H1 (cell line): Measurements from ENCODE around the gene MAGI1. TPM values are rescaled to one million over a fixed set of nuclear protein-coding genes. Genes with fewer than 3 reads are reported as not detected.

ENCODE experiments used
- BCL11A ChIP-seq, 2 experiments: IDR thresholded peaks; one replicate each; pipeline ENCODE4 v1.6.1; 2011; ENCODE audit warnings: low read depth in 2 of 2, low read length in 2 of 2, mild to moderate bottlenecking in 2 of 2
- CBX8 ChIP-seq: fragments of 300-800, 300-1000 bp; sonication (generic); IDR thresholded peaks from 2 replicates; pipeline ENCODE4 v1.7.1; 2016; ENCODE audit warnings: low read depth, low read length, borderline replicate concordance
- CEBPB ChIP-seq: IDR thresholded peaks from 2 replicates; pipeline ENCODE4 v1.6.1; 2012; ENCODE audit warnings: low read depth, low read length
- RNF2 ChIP-seq: fragments of 200-900, 300-1000 bp; sonication (generic); IDR thresholded peaks from 2 replicates; pipeline ENCODE4 v1.7.1; 2016; ENCODE audit warnings: borderline replicate concordance, low read depth, mild to moderate bottlenecking, antibody characterized with exemption, low read length; ENCODE audit not compliant: poor library complexity, severe bottlenecking; ENCODE audit errors: missing control alignments
- SRF ChIP-seq: IDR thresholded peaks from 2 replicates; pipeline ENCODE4 v1.6.1; 2011; ENCODE audit warnings: mild to moderate bottlenecking, low read depth, low read length, moderate library complexity
- SUZ12 ChIP-seq: fragments of 200-600 bp; sonication (generic); IDR thresholded peaks from 2 replicates; pipeline ENCODE4 v1.6.1; 2012; ENCODE audit warnings: mild to moderate bottlenecking, inconsistent platforms, low read length, moderate library complexity, mixed read lengths
- TBP ChIP-seq: IDR thresholded peaks from 2 replicates; pipeline ENCODE4 v1.6.1; 2011; ENCODE audit warnings: low read depth, low read length, improper control_type of control experiment
- polyA plus RNA-seq, 7 experiments: library from polyadenylated mRNA; depleted of rRNA in 3 of 7; stranded (reverse) in 5 of 7; unstranded in 2 of 7; fragments of >200 nt in 5 of 7; fragments of 200-250 nt in 2 of 7; gene quantifications; 1 replicate in 5 of 7; 2 replicates in 1 of 7; 4 replicates in 1 of 7; pipeline versions ENCODE4 v1.2.1 to v1.2.3, GENCODE V29; 2011 to 2013; ENCODE audit warnings: missing spikeins in 2 of 7, mixed read lengths in 2 of 7
- total RNA-seq: library from RNA; stranded (reverse); fragmentation: NEBNext Ultra II Directional; extraction: Animal tissue kit (Norgen Biotek cat#: 25700); gene quantifications from 2 replicates; pipeline ENCODE4 v1.2.1, GENCODE V29; 2021
- TF ChIP-seq, protein P1 (sequence below): fragments of 300-600 bp; sonication (generic); IDR thresholded peaks from 2 replicates; pipeline ENCODE4 v1.7.1; 2012; ENCODE audit warnings: low read length, moderate library complexity, mild to moderate bottlenecking, inconsistent platforms; ENCODE audit not compliant: insufficient replicate concordance

MAGI1 gene
- total and polyA plus RNA-seq, 2 of the 8 experiments (the other 6 are each of a cell fraction or from before 2014, with no cell fraction given) = 19.8 to 78.0 TPM

DNA sequence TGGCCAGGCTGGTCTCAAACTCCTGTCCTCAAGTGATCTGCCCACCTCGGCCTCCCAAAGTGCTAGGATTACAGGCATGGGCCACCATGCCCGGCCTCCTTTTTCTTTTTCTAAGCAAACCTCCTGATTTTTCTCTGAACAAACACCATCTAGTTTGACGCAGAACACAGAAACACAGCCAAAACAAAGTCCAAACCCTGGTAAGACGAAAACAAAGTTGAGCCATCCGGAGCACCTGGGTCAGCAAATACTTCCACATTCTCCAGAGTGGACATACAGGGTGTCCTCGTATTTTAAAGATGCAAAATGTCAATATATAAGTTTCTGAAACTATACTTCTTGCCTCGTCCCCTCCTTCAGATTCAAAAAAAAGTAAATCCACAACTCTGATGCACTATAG, 715.8 kb downstream of the MAGI1 start (continued):
- TF ChIP-seq, protein P1, sequence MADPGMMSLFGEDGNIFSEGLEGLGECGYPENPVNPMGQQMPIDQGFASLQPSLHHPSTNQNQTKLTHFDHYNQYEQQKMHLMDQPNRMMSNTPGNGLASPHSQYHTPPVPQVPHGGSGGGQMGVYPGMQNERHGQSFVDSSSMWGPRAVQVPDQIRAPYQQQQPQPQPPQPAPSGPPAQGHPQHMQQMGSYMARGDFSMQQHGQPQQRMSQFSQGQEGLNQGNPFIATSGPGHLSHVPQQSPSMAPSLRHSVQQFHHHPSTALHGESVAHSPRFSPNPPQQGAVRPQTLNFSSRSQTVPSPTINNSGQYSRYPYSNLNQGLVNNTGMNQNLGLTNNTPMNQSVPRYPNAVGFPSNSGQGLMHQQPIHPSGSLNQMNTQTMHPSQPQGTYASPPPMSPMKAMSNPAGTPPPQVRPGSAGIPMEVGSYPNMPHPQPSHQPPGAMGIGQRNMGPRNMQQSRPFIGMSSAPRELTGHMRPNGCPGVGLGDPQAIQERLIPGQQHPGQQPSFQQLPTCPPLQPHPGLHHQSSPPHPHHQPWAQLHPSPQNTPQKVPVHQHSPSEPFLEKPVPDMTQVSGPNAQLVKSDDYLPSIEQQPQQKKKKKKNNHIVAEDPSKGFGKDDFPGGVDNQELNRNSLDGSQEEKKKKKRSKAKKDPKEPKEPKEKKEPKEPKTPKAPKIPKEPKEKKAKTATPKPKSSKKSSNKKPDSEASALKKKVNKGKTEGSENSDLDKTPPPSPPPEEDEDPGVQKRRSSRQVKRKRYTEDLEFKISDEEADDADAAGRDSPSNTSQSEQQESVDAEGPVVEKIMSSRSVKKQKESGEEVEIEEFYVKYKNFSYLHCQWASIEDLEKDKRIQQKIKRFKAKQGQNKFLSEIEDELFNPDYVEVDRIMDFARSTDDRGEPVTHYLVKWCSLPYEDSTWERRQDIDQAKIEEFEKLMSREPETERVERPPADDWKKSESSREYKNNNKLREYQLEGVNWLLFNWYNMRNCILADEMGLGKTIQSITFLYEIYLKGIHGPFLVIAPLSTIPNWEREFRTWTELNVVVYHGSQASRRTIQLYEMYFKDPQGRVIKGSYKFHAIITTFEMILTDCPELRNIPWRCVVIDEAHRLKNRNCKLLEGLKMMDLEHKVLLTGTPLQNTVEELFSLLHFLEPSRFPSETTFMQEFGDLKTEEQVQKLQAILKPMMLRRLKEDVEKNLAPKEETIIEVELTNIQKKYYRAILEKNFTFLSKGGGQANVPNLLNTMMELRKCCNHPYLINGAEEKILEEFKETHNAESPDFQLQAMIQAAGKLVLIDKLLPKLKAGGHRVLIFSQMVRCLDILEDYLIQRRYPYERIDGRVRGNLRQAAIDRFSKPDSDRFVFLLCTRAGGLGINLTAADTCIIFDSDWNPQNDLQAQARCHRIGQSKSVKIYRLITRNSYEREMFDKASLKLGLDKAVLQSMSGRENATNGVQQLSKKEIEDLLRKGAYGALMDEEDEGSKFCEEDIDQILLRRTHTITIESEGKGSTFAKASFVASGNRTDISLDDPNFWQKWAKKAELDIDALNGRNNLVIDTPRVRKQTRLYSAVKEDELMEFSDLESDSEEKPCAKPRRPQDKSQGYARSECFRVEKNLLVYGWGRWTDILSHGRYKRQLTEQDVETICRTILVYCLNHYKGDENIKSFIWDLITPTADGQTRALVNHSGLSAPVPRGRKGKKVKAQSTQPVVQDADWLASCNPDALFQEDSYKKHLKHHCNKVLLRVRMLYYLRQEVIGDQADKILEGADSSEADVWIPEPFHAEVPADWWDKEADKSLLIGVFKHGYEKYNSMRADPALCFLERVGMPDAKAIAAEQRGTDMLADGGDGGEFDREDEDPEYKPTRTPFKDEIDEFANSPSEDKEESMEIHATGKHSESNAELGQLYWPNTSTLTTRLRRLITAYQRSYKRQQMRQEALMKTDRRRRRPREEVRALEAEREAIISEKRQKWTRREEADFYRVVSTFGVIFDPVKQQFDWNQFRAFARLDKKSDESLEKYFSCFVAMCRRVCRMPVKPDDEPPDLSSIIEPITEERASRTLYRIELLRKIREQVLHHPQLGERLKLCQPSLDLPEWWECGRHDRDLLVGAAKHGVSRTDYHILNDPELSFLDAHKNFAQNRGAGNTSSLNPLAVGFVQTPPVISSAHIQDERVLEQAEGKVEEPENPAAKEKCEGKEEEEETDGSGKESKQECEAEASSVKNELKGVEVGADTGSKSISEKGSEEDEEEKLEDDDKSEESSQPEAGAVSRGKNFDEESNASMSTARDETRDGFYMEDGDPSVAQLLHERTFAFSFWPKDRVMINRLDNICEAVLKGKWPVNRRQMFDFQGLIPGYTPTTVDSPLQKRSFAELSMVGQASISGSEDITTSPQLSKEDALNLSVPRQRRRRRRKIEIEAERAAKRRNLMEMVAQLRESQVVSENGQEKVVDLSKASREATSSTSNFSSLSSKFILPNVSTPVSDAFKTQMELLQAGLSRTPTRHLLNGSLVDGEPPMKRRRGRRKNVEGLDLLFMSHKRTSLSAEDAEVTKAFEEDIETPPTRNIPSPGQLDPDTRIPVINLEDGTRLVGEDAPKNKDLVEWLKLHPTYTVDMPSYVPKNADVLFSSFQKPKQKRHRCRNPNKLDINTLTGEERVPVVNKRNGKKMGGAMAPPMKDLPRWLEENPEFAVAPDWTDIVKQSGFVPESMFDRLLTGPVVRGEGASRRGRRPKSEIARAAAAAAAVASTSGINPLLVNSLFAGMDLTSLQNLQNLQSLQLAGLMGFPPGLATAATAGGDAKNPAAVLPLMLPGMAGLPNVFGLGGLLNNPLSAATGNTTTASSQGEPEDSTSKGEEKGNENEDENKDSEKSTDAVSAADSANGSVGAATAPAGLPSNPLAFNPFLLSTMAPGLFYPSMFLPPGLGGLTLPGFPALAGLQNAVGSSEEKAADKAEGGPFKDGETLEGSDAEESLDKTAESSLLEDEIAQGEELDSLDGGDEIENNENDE = no peak
- TF ChIP-seq CBX8 (no peak), RNF2 (no peak), CEBPB (no peak), TBP (no peak), BCL11A (IDR thresholded peaks at IDR 0.05; ENCODE audit: low read depth in 2 of 2, low read length in 2 of 2) (no peak), SUZ12 (no peak), SRF (no peak)
